ENCODE data around the gene GSN. TPM values are rescaled to one million over a fixed set of nuclear protein-coding genes. Genes with fewer than 3 reads are reported as not detected.
A peak's percentile ranks its signal among the peaks of the same experiment; 100 is the strongest.

The GSN gene
- total RNA-seq, 1 donor from 2014 or later = 291 TPM

- no peaks in the 10 kb centered on the region for H3K27me3 Mint-ChIP-seq (ENCODE audit: low read depth)
- TF ChIP-seq CTCF (IDR thresholded peaks at IDR 0.05) = no peak
- H3K4me1 Mint-ChIP-seq (ENCODE audit: low read depth) = peaks cover 33% of the 10 kb centered on the region
- H3K36me3 Mint-ChIP-seq (ENCODE audit: low read depth) = peaks cover 17% of the 10 kb centered on the region
- H3K27ac Mint-ChIP-seq (ENCODE audit: unreplicated experiment) = no peak overlapping the region
- H3K9me3 Mint-ChIP-seq (ENCODE audit: low read depth) = no peaks in the 10 kb centered on the region
- DNase-seq (ENCODE audit: low spot score) = peak; percentile 22
- H3K4me3 Mint-ChIP-seq (ENCODE audit: unreplicated experiment) = no peak overlapping the region
Measured at GRCh38 chr9:121302341-121302740, 34.4 kb downstream of the GSN start.

GRCh38 chr9:121302786-121303185, 34.8 kb downstream of the GSN start:
- Mint-ChIP-seq H3K27me3 (ENCODE audit: low read depth) (no peaks in the 10 kb centered on the region), H3K4me3 (ENCODE audit: unreplicated experiment) (no peak overlapping the region), H3K4me1 (ENCODE audit: low read depth) (peaks cover 29% of the 10 kb centered on the region), H3K36me3 (ENCODE audit: low read depth) (peaks cover 21% of the 10 kb centered on the region), H3K9me3 (ENCODE audit: low read depth) (no peaks in the 10 kb centered on the region), H3K27ac (ENCODE audit: unreplicated experiment) (no peak overlapping the region)
- DNase-seq (ENCODE audit: low spot score) = peak; percentile 72
- TF ChIP-seq CTCF (IDR thresholded peaks at IDR 0.05) = no peak

GRCh38 chr9:121303456-121304451, 35.8 kb downstream of the GSN start:
- H3K27me3 Mint-ChIP-seq (ENCODE audit: low read depth) = no peaks in the 10 kb centered on the region
- peak; percentile 43 for DNase-seq (ENCODE audit: low spot score)
- peaks cover 26% of the 10 kb centered on the region for H3K36me3 Mint-ChIP-seq (ENCODE audit: low read depth)
- TF ChIP-seq CTCF (IDR thresholded peaks at IDR 0.05) = no peak
- H3K4me1 Mint-ChIP-seq (ENCODE audit: low read depth) = peaks cover 19% of the 10 kb centered on the region
- no peak overlapping the region for H3K4me3 Mint-ChIP-seq (ENCODE audit: unreplicated experiment)
- H3K9me3 Mint-ChIP-seq (ENCODE audit: low read depth) = no peaks in the 10 kb centered on the region
- no peak overlapping the region for H3K27ac Mint-ChIP-seq (ENCODE audit: unreplicated experiment)

GRCh38 chr9:121304707-121305106, 36.7 kb downstream of the GSN start:
- no peaks in the 10 kb centered on the region for H3K27me3 Mint-ChIP-seq (ENCODE audit: low read depth)

More at GRCh38 chr9:121304707-121305106, 36.7 kb downstream of the GSN start:
- no peak overlapping the region for H3K27ac Mint-ChIP-seq (ENCODE audit: unreplicated experiment)
- H3K36me3 Mint-ChIP-seq (ENCODE audit: low read depth) = peaks cover 27% of the 10 kb centered on the region
- no peak for DNase-seq (ENCODE audit: low spot score)
- peaks cover 12% of the 10 kb centered on the region for H3K4me1 Mint-ChIP-seq (ENCODE audit: low read depth)
- H3K9me3 Mint-ChIP-seq (ENCODE audit: low read depth) = no peaks in the 10 kb centered on the region
- no peak overlapping the region for H3K4me3 Mint-ChIP-seq (ENCODE audit: unreplicated experiment)
- no peak for TF ChIP-seq CTCF (IDR thresholded peaks at IDR 0.05)

Data from chondrocyte (in vitro differentiated cells).